GM19463 (cell line): ENCODE measurements around the gene MED12.

Experiments
- ATAC-seq: cut with Tn5 transposase; IDR thresholded peaks from one replicate; pipeline ENCODE4 v1.9.1; 2021; ENCODE audit warnings: mild to moderate bottlenecking, moderate library complexity; ENCODE audit not compliant: unreplicated experiment

MED12 gene

GRCh38 chrX:71184803-71185495, 66.6 kb downstream of the MED12 start:
- ATAC-seq: no peak

GRCh38 chrX:71191248-71191647, 72.9 kb downstream of the MED12 start:
- no peak for ATAC-seq
